H54 (cell line): ENCODE measurements around the gene CHCHD3.
"Not testable (repeated sequence)": the region's sequence is repeated elsewhere in the genome, so short reads cannot be mapped to it uniquely, and the experiment has no call there.

ENCODE experiments used
- DNase-seq: peaks from one replicate; pipeline ENCODE4 v3.0.0; 2011; ENCODE audit warnings: low spot score, mixed read lengths; ENCODE audit not compliant: insufficient read length
- FAIRE-seq: peaks from 3 replicates; lab custom pipeline; 2011; peaks lifted over from hg19 to GRCh38; lab: Jason Lieb, UNC
- POLR2A ChIP-seq: IDR thresholded peaks from 2 replicates; pipeline ENCODE4 v1.6.1; 2011; ENCODE audit warnings: low read depth, mild to moderate bottlenecking, low read length

CHCHD3 gene

GRCh38 chr7:132933072-132933458, 148.8 kb downstream of the CHCHD3 start:
- FAIRE-seq, result no peak
- no peak for TF ChIP-seq POLR2A
- no peak for DNase-seq

GRCh38 chr7:132932296-132933071, 149.4 kb downstream of the CHCHD3 start:
- DNase-seq (no peak), FAIRE-seq (no peak)
- no peak for TF ChIP-seq POLR2A

GRCh38 chr7:132930881-132931280, 151.0 kb downstream of the CHCHD3 start:
- DNase-seq, result no peak
- no peak for FAIRE-seq
- no peak for TF ChIP-seq POLR2A

- not testable (repeated sequence) for FAIRE-seq, DNase-seq
These were observed 151.9 kb downstream of the CHCHD3 start for GRCh38 chr7:132929944-132930343.

GRCh38 chr7:132919771-132920170, 162.1 kb downstream of the CHCHD3 start:
- TF ChIP-seq POLR2A, result no peak
- DNase-seq (no peak), FAIRE-seq (no peak)

GRCh38 chr7:132915647-132916046, 166.2 kb downstream of the CHCHD3 start:
- FAIRE-seq (no peak), DNase-seq (no peak)
- no peak for TF ChIP-seq POLR2A

- FAIRE-seq (no peak), DNase-seq (no peak)
- TF ChIP-seq POLR2A, result no peak
These were observed 171.2 kb downstream of the CHCHD3 start for GRCh38 chr7:132910657-132911056.

- FAIRE-seq (no peak), DNase-seq (no peak)
- no peak for TF ChIP-seq POLR2A
These were observed 174.4 kb downstream of the CHCHD3 start for GRCh38 chr7:132907380-132907940.

- FAIRE-seq (no peak), DNase-seq (no peak)
- TF ChIP-seq POLR2A, result no peak
These were observed 175.6 kb downstream of the CHCHD3 start for GRCh38 chr7:132906193-132906835.

- FAIRE-seq, DNase-seq: not testable (repeated sequence)
These were observed 176.8 kb downstream of the CHCHD3 start for GRCh38 chr7:132905136-132905535.

- no peak for TF ChIP-seq POLR2A
- FAIRE-seq, result no peak
These were observed 177.7 kb downstream of the CHCHD3 start for GRCh38 chr7:132904209-132904608.

GRCh38 chr7:132902294-132902693, 179.6 kb downstream of the CHCHD3 start:
- DNase-seq, FAIRE-seq: not testable (repeated sequence)

More at GRCh38 chr7:132904209-132904608, 177.7 kb downstream of the CHCHD3 start:
- no peak for DNase-seq

GRCh38 chr7:132901241-132901640, 180.6 kb downstream of the CHCHD3 start:
- FAIRE-seq, result no peak
- no peak for TF ChIP-seq POLR2A
- no peak for DNase-seq

GRCh38 chr7:132899833-132900232, 182.1 kb downstream of the CHCHD3 start:
- DNase-seq (no peak), FAIRE-seq (no peak)
- no peak for TF ChIP-seq POLR2A

GRCh38 chr7:132898641-132899175, 183.2 kb downstream of the CHCHD3 start:
- DNase-seq, FAIRE-seq: not testable (repeated sequence)
